Measurements from ENCODE around the gene FSCN2. TPM values are rescaled to one million over a fixed set of nuclear protein-coding genes. Genes with fewer than 3 reads are reported as not detected.

FSCN2 gene
- total RNA-seq, 6 donors from 2014 or later = 2.7 to 37.7 (median 3.9) TPM

DNA sequence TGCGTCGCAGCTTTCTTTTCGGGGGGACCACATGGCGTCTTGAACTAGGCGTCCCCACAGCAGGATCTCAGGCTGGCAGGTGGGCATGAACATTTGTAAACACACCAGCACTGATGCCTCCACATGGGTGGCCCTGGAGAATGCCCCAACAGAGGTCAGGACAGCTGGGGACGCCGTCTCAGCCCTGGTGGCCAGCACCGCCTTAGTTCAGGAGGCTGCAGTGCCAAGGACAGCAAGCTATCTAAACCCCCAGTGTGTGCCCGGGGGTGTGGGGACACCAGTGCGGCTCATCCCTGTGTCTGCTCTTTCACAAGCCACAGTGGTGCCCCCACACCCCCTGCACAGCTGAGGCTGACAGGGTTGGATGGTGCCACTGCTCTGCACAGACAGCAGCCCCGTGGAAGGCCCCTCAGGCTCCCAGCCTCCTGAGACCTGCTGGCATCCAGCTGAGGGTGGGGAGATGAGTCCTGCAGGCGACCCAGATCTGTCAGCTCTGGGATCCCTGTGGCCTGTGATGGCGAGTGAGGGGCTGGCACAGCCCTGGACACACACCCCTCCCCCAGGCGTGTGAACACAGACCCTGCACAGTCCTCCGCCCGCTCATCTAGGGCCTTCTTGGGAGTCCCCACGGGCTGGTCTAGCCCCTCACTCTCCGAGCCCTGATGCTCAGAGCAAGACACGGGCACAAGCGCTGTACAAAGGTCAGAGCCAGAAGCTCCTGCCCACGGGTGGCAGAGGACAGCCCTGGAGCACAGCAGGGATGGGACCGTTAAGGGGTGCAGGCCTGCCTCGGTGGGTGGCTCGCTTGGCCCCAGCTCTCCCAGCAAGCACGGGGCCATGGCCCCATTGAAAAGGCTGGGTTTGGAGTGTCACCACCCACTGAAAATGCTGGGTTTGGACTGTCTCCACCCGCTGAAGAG is 10.7 kb downstream of the FSCN2 start:
- H3K27me3 ChIP-seq = peaks cover 0 to 26% (median 17%) of the 10 kb centered on the region in 4 donors
- H3K9me3 ChIP-seq = no peaks in the 10 kb centered on the region
- peaks cover 15 to 21% (median 15%) of the 10 kb centered on the region in 4 donors for H3K4me1 ChIP-seq
- DNase-seq = peak in 1 of 2 donors; percentile 46
- ATAC-seq (ENCODE audit: low FRiP score in 2 of 2) = no peak
- WGBS, 2 donors = 93 to 95% methylated on average over 7 to 18 of the region's 26 CpGs
- H3K27ac ChIP-seq = no peak overlapping the region
- H3K36me3 ChIP-seq = peaks cover 3 to 49% (median 38%) of the 10 kb centered on the region in 4 donors
- no peak overlapping the region for H3K4me3 ChIP-seq
- TF ChIP-seq POLR2A (IDR thresholded peaks at IDR 0.05) (no peak), EP300 (IDR thresholded peaks at IDR 0.05) (no peak), POLR2AphosphoS5 (IDR thresholded peaks at IDR 0.05) (no peak)
- TF ChIP-seq, protein P1, sequence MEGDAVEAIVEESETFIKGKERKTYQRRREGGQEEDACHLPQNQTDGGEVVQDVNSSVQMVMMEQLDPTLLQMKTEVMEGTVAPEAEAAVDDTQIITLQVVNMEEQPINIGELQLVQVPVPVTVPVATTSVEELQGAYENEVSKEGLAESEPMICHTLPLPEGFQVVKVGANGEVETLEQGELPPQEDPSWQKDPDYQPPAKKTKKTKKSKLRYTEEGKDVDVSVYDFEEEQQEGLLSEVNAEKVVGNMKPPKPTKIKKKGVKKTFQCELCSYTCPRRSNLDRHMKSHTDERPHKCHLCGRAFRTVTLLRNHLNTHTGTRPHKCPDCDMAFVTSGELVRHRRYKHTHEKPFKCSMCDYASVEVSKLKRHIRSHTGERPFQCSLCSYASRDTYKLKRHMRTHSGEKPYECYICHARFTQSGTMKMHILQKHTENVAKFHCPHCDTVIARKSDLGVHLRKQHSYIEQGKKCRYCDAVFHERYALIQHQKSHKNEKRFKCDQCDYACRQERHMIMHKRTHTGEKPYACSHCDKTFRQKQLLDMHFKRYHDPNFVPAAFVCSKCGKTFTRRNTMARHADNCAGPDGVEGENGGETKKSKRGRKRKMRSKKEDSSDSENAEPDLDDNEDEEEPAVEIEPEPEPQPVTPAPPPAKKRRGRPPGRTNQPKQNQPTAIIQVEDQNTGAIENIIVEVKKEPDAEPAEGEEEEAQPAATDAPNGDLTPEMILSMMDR (IDR thresholded peaks at IDR 0.05) = no peak

DNA sequence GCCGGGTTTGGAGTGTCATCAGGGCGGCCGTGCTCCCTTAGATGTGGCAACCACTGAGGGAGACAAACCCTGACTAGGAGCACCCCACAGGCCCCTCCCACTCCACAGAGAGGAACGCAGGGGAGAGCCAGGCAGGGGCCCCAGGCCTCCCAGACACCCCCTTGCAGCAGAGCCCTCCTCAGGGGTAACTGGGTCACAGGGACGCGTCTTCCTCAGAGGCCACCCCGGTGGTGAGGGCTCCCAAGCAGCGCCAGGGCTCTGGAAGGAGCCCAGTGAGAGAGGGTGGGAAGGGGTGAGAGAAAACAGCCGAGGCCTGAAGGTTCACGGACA is 11.4 kb downstream of the FSCN2 start:
- Histone ChIP-seq H3K9me3 (no peaks in the 10 kb centered on the region), H3K4me3 (no peak overlapping the region), H3K27ac (no peak overlapping the region), H3K4me1 (peaks cover 15 to 21% (median 15%) of the 10 kb centered on the region in 4 donors), H3K36me3 (peaks cover 3 to 54% (median 44%) of the 10 kb centered on the region in 4 donors), H3K27me3 (peaks cover 0 to 26% (median 17%) of the 10 kb centered on the region in 4 donors)
- TF ChIP-seq POLR2A (IDR thresholded peaks at IDR 0.05) (no peak), POLR2AphosphoS5 (IDR thresholded peaks at IDR 0.05) (no peak), EP300 (IDR thresholded peaks at IDR 0.05) (no peak)
- TF ChIP-seq, protein P1 (IDR thresholded peaks at IDR 0.05) = no peak
- ATAC-seq (ENCODE audit: low FRiP score in 2 of 2) (no peak), DNase-seq (no peak)
- 83% methylated on average over 10 of the region's 10 CpGs; no CpG with 5 or more reads in 1 of the 2 donors for WGBS, 2 donors

DNA sequence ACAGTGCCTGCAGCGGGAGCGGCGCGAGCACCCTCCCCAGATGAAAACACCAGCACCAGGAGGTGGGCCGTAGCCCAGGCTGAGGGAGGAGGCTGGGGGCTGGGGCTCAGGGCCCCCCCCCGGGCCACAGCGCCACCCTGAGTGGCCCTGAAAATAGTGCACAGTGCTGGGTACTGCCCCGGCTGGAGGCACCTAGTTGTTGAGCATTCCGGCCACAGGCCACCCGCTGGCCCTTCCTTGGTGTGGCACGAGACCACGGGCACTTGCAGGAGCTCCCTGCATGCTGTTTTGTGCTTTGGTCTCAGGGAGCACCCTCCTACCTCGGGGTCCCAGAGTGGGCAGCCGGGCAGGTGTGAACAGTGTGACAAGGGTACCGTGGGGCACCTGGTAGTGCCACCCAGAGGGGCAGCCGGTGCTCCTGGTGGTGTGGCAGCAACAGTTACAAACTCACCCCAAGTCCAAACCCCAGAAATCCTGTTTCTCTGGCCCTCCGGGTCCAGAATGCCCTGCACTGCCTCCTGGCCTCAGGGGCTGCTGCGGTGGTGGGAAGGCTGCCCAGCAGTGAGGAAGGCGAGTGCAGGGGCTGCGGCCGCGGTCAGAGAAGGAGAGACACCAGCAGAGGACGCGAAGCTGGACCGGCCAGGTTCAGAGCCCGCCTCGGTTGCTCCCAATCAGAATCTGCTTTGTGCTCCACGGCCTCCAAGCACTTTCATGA is 11.9 kb downstream of the FSCN2 start:
- TF ChIP-seq EP300 (IDR thresholded peaks at IDR 0.05) (no peak), POLR2A (IDR thresholded peaks at IDR 0.05) (no peak), POLR2AphosphoS5 (IDR thresholded peaks at IDR 0.05) (no peak)
- TF ChIP-seq, protein P1 (IDR thresholded peaks at IDR 0.05) = no peak
- peaks cover 3 to 60% (median 50%) of the 10 kb centered on the region in 4 donors for H3K36me3 ChIP-seq
- H3K27ac ChIP-seq = no peak overlapping the region
- no peak for ATAC-seq (ENCODE audit: low FRiP score in 2 of 2)
- H3K27me3 ChIP-seq = peaks cover 0 to 23% (median 17%) of the 10 kb centered on the region in 4 donors
- no peak overlapping the region for H3K4me3 ChIP-seq
- peaks cover 15 to 21% (median 15%) of the 10 kb centered on the region in 4 donors for H3K4me1 ChIP-seq
- DNase-seq = peak in 1 of 2 donors; percentile 72
- H3K9me3 ChIP-seq = no peaks in the 10 kb centered on the region
- 92 to 96% methylated on average over 15 to 28 of the region's 28 CpGs for WGBS, 2 donors

DNA sequence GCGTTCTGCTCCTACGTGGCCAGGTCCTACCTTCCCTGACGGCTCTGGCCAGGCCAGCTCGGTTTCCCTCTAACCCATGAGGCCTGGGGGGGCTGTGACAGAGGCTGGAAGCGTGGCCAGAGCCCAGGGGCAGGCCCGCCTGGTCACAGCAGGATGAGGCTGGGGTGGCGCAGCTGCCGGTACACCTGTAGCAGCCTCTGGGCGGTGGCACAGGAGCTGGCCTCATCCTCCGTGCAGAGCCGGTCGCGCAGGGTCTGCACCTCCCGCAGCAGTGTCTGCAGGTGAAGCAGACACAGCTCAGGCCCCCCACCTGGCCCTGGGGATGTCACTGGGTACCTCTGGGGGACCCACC is 12.5 kb downstream of the FSCN2 start:
- DNase-seq (no peak), ATAC-seq (ENCODE audit: low FRiP score in 2 of 2) (no peak)

DNA sequence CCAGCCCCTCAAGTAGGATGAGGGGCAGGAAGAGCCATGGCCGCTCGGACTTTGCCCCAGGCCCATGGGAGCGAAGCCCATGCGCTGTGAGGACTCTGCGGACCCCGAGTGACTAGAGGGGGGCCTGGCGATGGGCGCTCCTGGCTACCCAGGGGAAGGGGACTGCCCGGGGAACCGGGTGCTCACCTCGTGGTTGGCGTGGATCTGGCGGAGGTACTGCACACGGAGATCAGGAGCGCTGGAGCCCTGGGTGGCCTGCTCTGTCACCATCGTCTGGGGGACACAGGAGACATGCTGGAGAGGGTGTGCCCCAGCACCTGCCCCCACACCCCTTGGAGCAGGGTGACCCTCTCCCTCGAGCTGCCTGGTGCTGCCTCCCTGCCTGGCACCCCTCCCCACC is 12.9 kb downstream of the FSCN2 start:
- Histone ChIP-seq H3K27me3 (peaks cover 0 to 18% (median 16%) of the 10 kb centered on the region in 4 donors), H3K4me3 (no peak overlapping the region), H3K27ac (no peak overlapping the region), H3K4me1 (peaks cover 14 to 19% (median 15%) of the 10 kb centered on the region in 4 donors), H3K36me3 (peaks cover 3 to 70% (median 60%) of the 10 kb centered on the region in 4 donors), H3K9me3 (no peaks in the 10 kb centered on the region)
- TF ChIP-seq, protein P1 (IDR thresholded peaks at IDR 0.05) = no peak
- TF ChIP-seq EP300 (IDR thresholded peaks at IDR 0.05) (no peak), POLR2A (IDR thresholded peaks at IDR 0.05) (no peak), POLR2AphosphoS5 (IDR thresholded peaks at IDR 0.05) (no peak)
- DNase-seq (peak in 1 of 2 donors; percentile 63), ATAC-seq (ENCODE audit: low FRiP score in 2 of 2) (no peak)
- 91 to 94% methylated on average over 9 to 17 of the region's 17 CpGs for WGBS, 2 donors

More for the DNA sequence above, 12.5 kb downstream of the FSCN2 start:
- no peak for TF ChIP-seq POLR2A (IDR thresholded peaks at IDR 0.05)
- peaks cover 0 to 23% (median 17%) of the 10 kb centered on the region in 4 donors for H3K27me3 ChIP-seq
- H3K4me3 ChIP-seq = no peak overlapping the region
- no peak overlapping the region for H3K27ac ChIP-seq
- WGBS, 2 donors = 93 to 96% methylated on average over 4 to 10 of the region's 14 CpGs
- peaks cover 15 to 21% (median 15%) of the 10 kb centered on the region in 4 donors for H3K4me1 ChIP-seq
- H3K9me3 ChIP-seq = no peaks in the 10 kb centered on the region
- peaks cover 3 to 66% (median 55%) of the 10 kb centered on the region in 4 donors for H3K36me3 ChIP-seq
